ENCODE results near the gene PSMB10.

DNA sequence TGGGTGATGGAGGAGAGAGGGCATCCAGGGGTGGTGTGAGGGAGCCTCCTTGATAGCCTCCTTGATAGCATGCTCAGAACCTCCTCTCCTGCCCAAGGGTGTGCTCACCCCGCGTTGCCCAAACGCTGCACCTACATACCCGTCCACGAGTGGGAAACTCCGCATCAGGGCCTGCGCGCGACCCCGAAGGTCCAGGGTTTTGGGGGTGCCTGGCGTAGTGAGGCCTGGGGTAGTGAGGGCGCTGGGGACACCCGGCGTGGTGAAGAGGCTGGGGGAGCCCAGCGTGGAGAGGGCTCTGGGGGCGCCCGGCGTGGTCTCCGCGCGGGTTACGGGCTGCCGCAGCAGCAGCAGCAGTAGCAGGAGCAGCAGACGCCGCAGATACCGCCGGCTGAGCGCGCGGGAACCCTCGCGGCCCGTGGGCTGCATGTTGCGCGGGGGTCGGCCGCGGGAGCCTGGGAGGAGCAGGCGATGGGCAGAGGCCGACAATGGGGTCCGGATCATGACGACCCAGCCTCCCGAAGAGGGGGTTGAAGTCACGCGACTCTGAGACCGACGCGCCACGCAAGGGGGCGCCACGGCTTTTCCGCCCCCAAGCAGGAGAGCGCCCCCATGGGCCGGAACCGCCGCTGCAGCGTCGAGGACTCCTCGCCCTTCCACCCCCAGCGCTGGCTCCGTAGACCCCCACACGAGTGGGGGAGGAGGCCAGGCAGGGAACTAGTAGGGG lies 43.5 kb upstream of the PSMB10 start, which contains the start of gene DPEP3:
- TF ChIP-seq, protein P1, sequence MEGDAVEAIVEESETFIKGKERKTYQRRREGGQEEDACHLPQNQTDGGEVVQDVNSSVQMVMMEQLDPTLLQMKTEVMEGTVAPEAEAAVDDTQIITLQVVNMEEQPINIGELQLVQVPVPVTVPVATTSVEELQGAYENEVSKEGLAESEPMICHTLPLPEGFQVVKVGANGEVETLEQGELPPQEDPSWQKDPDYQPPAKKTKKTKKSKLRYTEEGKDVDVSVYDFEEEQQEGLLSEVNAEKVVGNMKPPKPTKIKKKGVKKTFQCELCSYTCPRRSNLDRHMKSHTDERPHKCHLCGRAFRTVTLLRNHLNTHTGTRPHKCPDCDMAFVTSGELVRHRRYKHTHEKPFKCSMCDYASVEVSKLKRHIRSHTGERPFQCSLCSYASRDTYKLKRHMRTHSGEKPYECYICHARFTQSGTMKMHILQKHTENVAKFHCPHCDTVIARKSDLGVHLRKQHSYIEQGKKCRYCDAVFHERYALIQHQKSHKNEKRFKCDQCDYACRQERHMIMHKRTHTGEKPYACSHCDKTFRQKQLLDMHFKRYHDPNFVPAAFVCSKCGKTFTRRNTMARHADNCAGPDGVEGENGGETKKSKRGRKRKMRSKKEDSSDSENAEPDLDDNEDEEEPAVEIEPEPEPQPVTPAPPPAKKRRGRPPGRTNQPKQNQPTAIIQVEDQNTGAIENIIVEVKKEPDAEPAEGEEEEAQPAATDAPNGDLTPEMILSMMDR (IDR thresholded peaks at IDR 0.05), result peak in 1 of 3 experiments; percentile 21
- TF ChIP-seq POLR2A (IDR thresholded peaks at IDR 0.05; ENCODE audit: low read depth), result no peak
- TF ChIP-seq EP300 (IDR thresholded peaks at IDR 0.05), result no peak
- TF ChIP-seq POLR2AphosphoS5 (IDR thresholded peaks at IDR 0.05), result no peak
